ENCODE results near the gene ZFY.

Gene ZFY

GRCh38 chrY:2934861-2935715, at the start of gene ZFY:
ZFY (plus strand) TSS chrY:2935381; CDS start chrY:2953937, 18,556 bp downstream.
- no peak for DNase-seq (ENCODE audit: low read depth)

- no peak for DNase-seq (ENCODE audit: low read depth)
Observed at GRCh38 chrY:2885880-2886279, 49.3 kb upstream of the ZFY start.

- no peak for DNase-seq (ENCODE audit: low read depth)
Observed at GRCh38 chrY:2887386-2887785, 47.8 kb upstream of the ZFY start.

GRCh38 chrY:2887955-2888354, 47.2 kb upstream of the ZFY start:
- no peak for DNase-seq (ENCODE audit: low read depth)

GRCh38 chrY:2893471-2893870, 41.7 kb upstream of the ZFY start:
- no peak for DNase-seq (ENCODE audit: low read depth)

- no peak for DNase-seq (ENCODE audit: low read depth)
Observed at GRCh38 chrY:2896050-2896449, 39.1 kb upstream of the ZFY start.

- DNase-seq (ENCODE audit: low read depth), result no peak
Observed at GRCh38 chrY:2907356-2907755, 27.8 kb upstream of the ZFY start.

- no peak for DNase-seq (ENCODE audit: low read depth)
Observed at GRCh38 chrY:2913066-2913815, 21.9 kb upstream of the ZFY start.

- DNase-seq (ENCODE audit: low read depth), result no peak
Observed at GRCh38 chrY:2934078-2934477, 1.1 kb upstream of the ZFY start.

- no peak for DNase-seq (ENCODE audit: low read depth)
Observed at GRCh38 chrY:2935716-2936435, 695 bp downstream of the ZFY start.

GRCh38 chrY:2936436-2936750, 1.2 kb downstream of the ZFY start:
- no peak for DNase-seq (ENCODE audit: low read depth)

GRCh38 chrY:2937149-2937548, 2.0 kb downstream of the ZFY start:
- no peak for DNase-seq (ENCODE audit: low read depth)

GRCh38 chrY:2949590-2950252, 14.5 kb downstream of the ZFY start:
- no peak for DNase-seq (ENCODE audit: low read depth)

- DNase-seq (ENCODE audit: low read depth), result no peak
Observed at GRCh38 chrY:2950655-2951054, 15.5 kb downstream of the ZFY start.

- no peak for DNase-seq (ENCODE audit: low read depth)
Observed at GRCh38 chrY:2952912-2953311, 17.7 kb downstream of the ZFY start.

GRCh38 chrY:2954735-2955134, 19.6 kb downstream of the ZFY start:
- DNase-seq (ENCODE audit: low read depth), result no peak

- no peak for DNase-seq (ENCODE audit: low read depth)
Observed at GRCh38 chrY:2955561-2955960, 20.4 kb downstream of the ZFY start.

- no peak for DNase-seq (ENCODE audit: low read depth)
Observed at GRCh38 chrY:2962061-2962460, 26.9 kb downstream of the ZFY start.

GRCh38 chrY:2964814-2965213, 29.6 kb downstream of the ZFY start:
- no peak for DNase-seq (ENCODE audit: low read depth)

GRCh38 chrY:2965629-2966028, 30.4 kb downstream of the ZFY start:
- no peak for DNase-seq (ENCODE audit: low read depth)

GRCh38 chrY:2969561-2969960, 34.4 kb downstream of the ZFY start:
- DNase-seq (ENCODE audit: low read depth), result no peak

GRCh38 chrY:2972708-2973107, 37.5 kb downstream of the ZFY start:
- no peak for DNase-seq (ENCODE audit: low read depth)
